Subcutaneous adipose tissue (tissue), 4 donors: ENCODE results near the gene PROM1. TPM values are rescaled to one million over a fixed set of nuclear protein-coding genes. Genes with fewer than 3 reads are reported as not detected.

Source experiments
- total RNA-seq, 4 donors: library from RNA; depleted of rRNA; stranded (reverse); fragments of >200 nt; gene quantifications; one replicate each; pipeline ENCODE4 v1.1.0, GENCODE V29; 2016
- TF ChIP-seq, protein P1 (sequence below): fragments of 450-650 bp; IDR thresholded peaks from one replicate; pipeline ENCODE4 v1.5.1; 2016; ENCODE audit warnings: low read depth, mild to moderate bottlenecking, control low read depth, antibody characterized with exemption, moderate library complexity

Gene PROM1
- total RNA-seq, 4 donors from 2014 or later = 0.16 TPM; not detected in 3

GRCh38 chr4:16065066-16065465 is 18.8 kb downstream of the PROM1 start:
- TF ChIP-seq, protein P1, sequence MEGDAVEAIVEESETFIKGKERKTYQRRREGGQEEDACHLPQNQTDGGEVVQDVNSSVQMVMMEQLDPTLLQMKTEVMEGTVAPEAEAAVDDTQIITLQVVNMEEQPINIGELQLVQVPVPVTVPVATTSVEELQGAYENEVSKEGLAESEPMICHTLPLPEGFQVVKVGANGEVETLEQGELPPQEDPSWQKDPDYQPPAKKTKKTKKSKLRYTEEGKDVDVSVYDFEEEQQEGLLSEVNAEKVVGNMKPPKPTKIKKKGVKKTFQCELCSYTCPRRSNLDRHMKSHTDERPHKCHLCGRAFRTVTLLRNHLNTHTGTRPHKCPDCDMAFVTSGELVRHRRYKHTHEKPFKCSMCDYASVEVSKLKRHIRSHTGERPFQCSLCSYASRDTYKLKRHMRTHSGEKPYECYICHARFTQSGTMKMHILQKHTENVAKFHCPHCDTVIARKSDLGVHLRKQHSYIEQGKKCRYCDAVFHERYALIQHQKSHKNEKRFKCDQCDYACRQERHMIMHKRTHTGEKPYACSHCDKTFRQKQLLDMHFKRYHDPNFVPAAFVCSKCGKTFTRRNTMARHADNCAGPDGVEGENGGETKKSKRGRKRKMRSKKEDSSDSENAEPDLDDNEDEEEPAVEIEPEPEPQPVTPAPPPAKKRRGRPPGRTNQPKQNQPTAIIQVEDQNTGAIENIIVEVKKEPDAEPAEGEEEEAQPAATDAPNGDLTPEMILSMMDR = no peak

DNA sequence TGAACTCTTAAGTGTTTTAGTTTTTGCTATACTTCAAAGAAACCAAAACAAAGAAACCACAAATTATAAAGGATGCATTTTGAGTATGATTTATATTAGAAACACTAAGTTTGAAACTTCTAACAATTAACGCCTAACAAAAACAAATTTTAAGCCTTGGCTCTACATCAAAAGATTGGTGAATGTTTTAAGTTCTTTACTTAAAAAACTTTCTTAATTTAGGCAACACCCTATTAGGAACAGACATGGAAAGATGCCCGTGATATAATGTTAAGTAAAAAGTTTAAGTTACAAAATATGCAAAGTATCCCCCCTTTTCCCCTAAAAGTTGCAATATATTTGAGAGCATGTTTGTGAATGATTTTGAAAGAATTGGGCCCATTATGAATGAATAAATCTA is 21.2 kb downstream of the PROM1 start:
- TF ChIP-seq, protein P1 = no peak

- TF ChIP-seq, protein P1 = no peak
Observed at GRCh38 chr4:16056681-16057385, 27.0 kb downstream of the PROM1 start.

DNA sequence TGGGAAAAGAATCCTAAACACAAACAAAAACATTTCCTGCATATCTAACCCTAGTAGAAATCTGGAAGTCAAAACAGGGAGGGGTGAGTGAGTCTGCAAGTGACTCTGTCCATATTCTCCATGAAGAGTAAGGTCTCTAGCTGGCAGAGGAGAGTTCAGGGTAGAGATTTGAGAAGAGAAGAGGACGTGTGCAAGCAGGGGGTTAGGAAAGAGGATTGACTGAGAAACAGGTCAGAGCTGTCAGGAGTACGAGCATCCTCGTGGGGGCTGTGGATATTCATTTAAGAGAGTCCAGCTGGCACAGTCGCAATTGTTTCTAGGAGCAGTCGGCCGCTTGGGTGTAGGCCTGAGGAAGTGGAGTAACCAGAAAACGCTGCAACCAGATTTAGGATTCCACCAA is 27.9 kb downstream of the PROM1 start:
- TF ChIP-seq, protein P1 = no peak

DNA sequence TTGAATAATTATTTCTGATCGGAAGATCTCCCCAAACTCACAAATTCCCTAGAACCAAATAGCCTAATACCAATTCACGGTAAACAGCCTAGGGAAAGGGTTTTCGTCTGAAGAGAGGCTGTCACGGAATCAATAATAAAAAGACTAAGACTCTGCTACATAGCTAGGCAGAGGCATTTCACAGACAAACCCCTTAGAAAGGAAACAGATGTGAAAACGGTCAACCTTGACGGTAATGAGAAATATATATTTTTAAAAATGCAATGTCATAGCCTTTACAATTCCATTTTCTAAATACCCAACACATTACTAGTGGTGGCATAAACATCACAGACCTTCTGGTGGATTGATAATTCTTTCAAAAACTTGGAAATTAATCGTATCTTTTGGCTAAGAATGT is 28.4 kb downstream of the PROM1 start:
- TF ChIP-seq, protein P1 = no peak

DNA sequence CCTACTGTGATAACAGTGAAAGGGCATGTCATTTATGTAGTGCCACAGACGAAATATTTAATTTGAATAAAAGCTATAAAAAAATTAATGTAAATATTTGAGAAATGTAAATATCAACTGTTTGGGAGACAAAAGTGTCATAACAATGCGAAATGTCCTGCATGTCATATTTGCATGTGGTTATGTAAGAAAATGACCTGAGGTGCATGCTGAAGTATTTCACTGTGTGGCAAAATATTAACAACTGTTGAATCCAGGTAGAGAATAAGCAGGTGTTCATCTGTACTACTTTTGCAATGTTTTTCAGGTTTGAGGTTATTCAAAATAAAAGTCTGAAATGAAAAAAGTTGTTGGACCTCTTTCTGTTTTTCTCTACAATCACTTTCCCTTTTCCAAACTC is 30.9 kb downstream of the PROM1 start:
- TF ChIP-seq, protein P1 = no peak

GRCh38 chr4:16051980-16052379 is 31.8 kb downstream of the PROM1 start:
- TF ChIP-seq, protein P1 = no peak
